Measurements from ENCODE around the gene LAMA3. TPM values are rescaled to one million over a fixed set of nuclear protein-coding genes. Genes with fewer than 3 reads are reported as not detected.

The LAMA3 gene
- total RNA-seq, 1 experiment from 2014 or later, result 34.6 TPM

DNA sequence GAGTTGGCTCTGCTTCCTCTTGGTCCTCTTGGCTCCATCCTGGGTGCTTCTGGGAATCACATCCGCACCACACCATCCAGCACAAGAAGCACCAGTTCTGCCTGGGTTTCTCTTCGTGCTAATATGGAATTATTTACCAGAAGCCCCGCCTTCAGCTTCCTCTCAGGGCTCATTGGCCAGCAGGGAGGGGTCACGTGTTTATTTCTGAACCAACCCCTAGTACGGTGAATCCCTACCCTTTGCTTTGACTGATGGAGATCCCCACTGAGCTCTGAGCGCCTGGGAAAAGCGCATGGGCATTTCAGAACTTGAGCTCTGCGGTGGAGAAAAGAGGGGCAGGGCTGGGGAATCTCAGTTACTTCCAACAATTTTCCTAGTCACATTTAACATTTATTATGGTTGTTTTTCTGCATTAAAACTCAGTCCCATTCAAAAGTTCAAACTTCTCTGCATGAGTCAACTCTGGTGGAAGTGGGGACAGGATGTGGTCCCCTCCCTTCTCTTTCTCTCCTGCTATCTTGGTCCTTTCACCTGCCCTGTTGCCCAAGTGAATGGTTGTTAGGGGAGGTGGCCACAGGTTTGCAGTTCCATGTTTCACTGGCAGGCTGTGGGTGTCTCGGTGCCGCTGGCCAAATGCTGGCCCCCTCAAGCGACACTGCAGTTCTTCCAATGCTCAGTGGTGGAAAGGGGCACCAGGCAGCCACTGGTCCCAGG lies 248.9 kb downstream of the LAMA3 start:
- BruUV-seq (replicated peaks), result no TSS peak
- Histone ChIP-seq H3K9me3 (no peaks in the 10 kb centered on the region), H3K36me3 (ENCODE audit: control insufficient read depth, insufficient read depth, low read length) (no peaks in the 10 kb centered on the region), H3K4me1 (no peaks in the 10 kb centered on the region), H3K4me3 (ENCODE audit: low read depth, low read length) (no peak overlapping the region), H3K27me3 (replicated peaks; ENCODE audit: control insufficient read depth, insufficient read depth, low read length) (no peaks in the 10 kb centered on the region)
- no peaks in the 10 kb centered on the region for H3K27me3 Mint-ChIP-seq (ENCODE audit: insufficient read depth, unreplicated experiment)
- POLR2A ChIA-PET, result no interaction called here
- H3K27ac Mint-ChIP-seq (ENCODE audit: unreplicated experiment), result no peak overlapping the region
- CTCF ChIA-PET, result no interaction called here
- no peaks in the 10 kb centered on the region for H3K9me3 Mint-ChIP-seq (ENCODE audit: unreplicated experiment)
- TF ChIP-seq, protein P1, sequence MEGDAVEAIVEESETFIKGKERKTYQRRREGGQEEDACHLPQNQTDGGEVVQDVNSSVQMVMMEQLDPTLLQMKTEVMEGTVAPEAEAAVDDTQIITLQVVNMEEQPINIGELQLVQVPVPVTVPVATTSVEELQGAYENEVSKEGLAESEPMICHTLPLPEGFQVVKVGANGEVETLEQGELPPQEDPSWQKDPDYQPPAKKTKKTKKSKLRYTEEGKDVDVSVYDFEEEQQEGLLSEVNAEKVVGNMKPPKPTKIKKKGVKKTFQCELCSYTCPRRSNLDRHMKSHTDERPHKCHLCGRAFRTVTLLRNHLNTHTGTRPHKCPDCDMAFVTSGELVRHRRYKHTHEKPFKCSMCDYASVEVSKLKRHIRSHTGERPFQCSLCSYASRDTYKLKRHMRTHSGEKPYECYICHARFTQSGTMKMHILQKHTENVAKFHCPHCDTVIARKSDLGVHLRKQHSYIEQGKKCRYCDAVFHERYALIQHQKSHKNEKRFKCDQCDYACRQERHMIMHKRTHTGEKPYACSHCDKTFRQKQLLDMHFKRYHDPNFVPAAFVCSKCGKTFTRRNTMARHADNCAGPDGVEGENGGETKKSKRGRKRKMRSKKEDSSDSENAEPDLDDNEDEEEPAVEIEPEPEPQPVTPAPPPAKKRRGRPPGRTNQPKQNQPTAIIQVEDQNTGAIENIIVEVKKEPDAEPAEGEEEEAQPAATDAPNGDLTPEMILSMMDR (IDR thresholded peaks at IDR 0.05; ENCODE audit: insufficient read depth in 1 of 2, low read depth in 1 of 2, low read length in 1 of 2, severe bottlenecking in 1 of 2, unreplicated experiment in 1 of 2), result no peak
- DNase-seq, result no peak
- H3K4me1 Mint-ChIP-seq (ENCODE audit: low read depth, unreplicated experiment), result no peaks in the 10 kb centered on the region
- intact Hi-C loops (cut with micrococcal nuclease; ENCODE audit: unreplicated experiment), result no loop called here
- no peaks in the 10 kb centered on the region for H3K36me3 Mint-ChIP-seq (ENCODE audit: insufficient read depth, unreplicated experiment)
- no peak overlapping the region for H3K4me3 Mint-ChIP-seq (ENCODE audit: unreplicated experiment)

- CTCF ChIA-PET, result no interaction called here
- intact Hi-C loops (cut with micrococcal nuclease; ENCODE audit: unreplicated experiment), result no loop called here
- Histone ChIP-seq H3K36me3 (ENCODE audit: control insufficient read depth, insufficient read depth, low read length) (no peaks in the 10 kb centered on the region), H3K9me3 (no peaks in the 10 kb centered on the region), H3K4me3 (ENCODE audit: low read depth, low read length) (no peak overlapping the region), H3K27me3 (replicated peaks; ENCODE audit: control insufficient read depth, insufficient read depth, low read length) (no peaks in the 10 kb centered on the region), H3K4me1 (no peaks in the 10 kb centered on the region)
- Mint-ChIP-seq H3K4me3 (ENCODE audit: unreplicated experiment) (no peak overlapping the region), H3K36me3 (ENCODE audit: insufficient read depth, unreplicated experiment) (no peaks in the 10 kb centered on the region), H3K9me3 (ENCODE audit: unreplicated experiment) (no peaks in the 10 kb centered on the region), H3K27me3 (ENCODE audit: insufficient read depth, unreplicated experiment) (no peaks in the 10 kb centered on the region), H3K27ac (ENCODE audit: unreplicated experiment) (no peak overlapping the region), H3K4me1 (ENCODE audit: low read depth, unreplicated experiment) (no peaks in the 10 kb centered on the region)
- DNase-seq, result no peak
- BruUV-seq (replicated peaks), result no TSS peak
- POLR2A ChIA-PET, result no interaction called here
- TF ChIP-seq, protein P1 (IDR thresholded peaks at IDR 0.05; ENCODE audit: insufficient read depth in 1 of 2, low read depth in 1 of 2, low read length in 1 of 2, severe bottlenecking in 1 of 2, unreplicated experiment in 1 of 2), result no peak
These were observed 249.7 kb downstream of the LAMA3 start for GRCh38 chr18:23938901-23939341.

DNA sequence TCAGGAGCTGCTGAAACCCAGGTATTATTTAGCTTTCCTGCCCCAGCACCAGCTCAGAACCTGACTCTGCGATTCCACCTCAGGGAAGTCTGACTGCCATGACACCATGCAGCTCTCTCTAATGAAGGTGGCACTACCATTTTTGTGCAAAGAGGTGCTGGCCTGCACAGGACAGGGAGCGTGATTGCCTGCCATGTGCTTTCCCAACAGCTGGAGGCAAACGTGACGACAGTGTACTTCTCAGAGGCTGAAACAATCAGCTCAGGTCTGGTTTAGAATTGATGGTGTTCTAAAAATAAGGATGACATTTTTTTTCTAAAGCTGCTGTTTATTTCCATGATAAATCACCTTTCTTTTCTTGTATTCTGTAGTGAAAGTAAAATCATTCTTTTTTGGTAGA lies 250.1 kb downstream of the LAMA3 start:
- H3K4me3 Mint-ChIP-seq (ENCODE audit: unreplicated experiment), result no peak overlapping the region
- POLR2A ChIA-PET, result no interaction called here
- CTCF ChIA-PET, result no interaction called here

More for the DNA sequence above, 250.1 kb downstream of the LAMA3 start:
- Mint-ChIP-seq H3K9me3 (ENCODE audit: unreplicated experiment) (no peaks in the 10 kb centered on the region), H3K27me3 (ENCODE audit: insufficient read depth, unreplicated experiment) (no peaks in the 10 kb centered on the region), H3K4me1 (ENCODE audit: low read depth, unreplicated experiment) (no peaks in the 10 kb centered on the region), H3K36me3 (ENCODE audit: insufficient read depth, unreplicated experiment) (peaks cover 2% of the 10 kb centered on the region), H3K27ac (ENCODE audit: unreplicated experiment) (no peak overlapping the region)
- no peaks in the 10 kb centered on the region for H3K9me3 ChIP-seq
- no peak for DNase-seq
- no peak overlapping the region for H3K4me3 ChIP-seq (ENCODE audit: low read depth, low read length)
- no peaks in the 10 kb centered on the region for H3K36me3 ChIP-seq (ENCODE audit: control insufficient read depth, insufficient read depth, low read length)
- BruUV-seq (replicated peaks), result no TSS peak
- intact Hi-C loops (cut with micrococcal nuclease; ENCODE audit: unreplicated experiment), result no loop called here
- no peaks in the 10 kb centered on the region for H3K27me3 ChIP-seq (replicated peaks; ENCODE audit: control insufficient read depth, insufficient read depth, low read length)
- no peaks in the 10 kb centered on the region for H3K4me1 ChIP-seq
- TF ChIP-seq, protein P1 (IDR thresholded peaks at IDR 0.05; ENCODE audit: insufficient read depth in 1 of 2, low read depth in 1 of 2, low read length in 1 of 2, severe bottlenecking in 1 of 2, unreplicated experiment in 1 of 2), result no peak
